AG08396 (cell line): ENCODE results near the gene ALDH3A2.
"Not testable (repeated sequence)": the region's sequence is repeated elsewhere in the genome, so short reads cannot be mapped to it uniquely, and the experiment has no call there.

ENCODE experiments used
- DNase-seq: peaks from one replicate; pipeline ENCODE4 v3.0.0; 2012; ENCODE audit warnings: low spot score, mixed read lengths

Gene ALDH3A2

DNA sequence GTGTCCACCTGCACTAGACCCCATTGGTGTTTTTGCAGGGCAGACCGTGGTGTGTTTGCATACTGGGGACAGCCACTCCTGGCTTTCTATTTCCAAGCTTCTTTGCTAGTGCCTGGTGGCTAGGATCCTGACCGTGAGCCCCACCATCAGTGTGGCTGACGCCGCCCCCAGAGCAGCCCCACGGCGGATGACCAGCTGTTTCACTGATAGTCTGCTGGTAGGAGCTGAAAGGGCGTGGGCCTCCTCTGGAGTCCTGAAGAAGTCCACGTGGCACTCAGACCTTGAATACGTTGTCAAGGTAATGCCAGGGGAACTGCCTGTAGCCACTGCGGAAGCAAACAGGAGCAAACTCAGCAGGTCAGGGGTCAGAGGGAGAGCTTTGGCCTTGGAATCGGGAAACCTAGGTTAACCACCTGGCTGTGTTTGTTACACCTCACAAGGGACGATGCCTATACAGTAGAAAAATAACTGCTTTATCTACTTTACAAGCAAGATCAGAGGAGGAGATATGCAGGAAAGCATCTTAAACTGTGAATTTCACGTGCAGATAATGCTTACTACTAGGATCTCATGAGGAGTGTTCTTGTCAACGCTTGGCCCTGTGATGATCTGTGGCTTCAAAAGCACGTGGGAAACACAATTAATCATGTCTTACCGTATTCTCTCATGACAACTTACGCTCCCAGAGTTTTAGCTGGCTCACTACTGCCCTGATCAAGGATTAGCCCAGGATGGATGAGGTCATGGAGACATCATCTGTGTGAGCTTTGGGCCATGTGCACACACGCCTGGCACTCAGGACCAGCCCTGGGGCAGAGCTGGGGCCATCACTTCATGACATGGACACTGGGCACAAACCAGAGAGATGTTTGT lies 30.3 kb downstream of the ALDH3A2 start:
- no peak for DNase-seq

- DNase-seq, result no peak
Measured at GRCh38 chr17:19683117-19683516, 34.6 kb downstream of the ALDH3A2 start.

- not testable (repeated sequence) for DNase-seq
Measured at GRCh38 chr17:19684909-19685580, 36.5 kb downstream of the ALDH3A2 start.

GRCh38 chr17:19686400-19687090 lies 38.0 kb downstream of the ALDH3A2 start:
- no peak for DNase-seq

DNA sequence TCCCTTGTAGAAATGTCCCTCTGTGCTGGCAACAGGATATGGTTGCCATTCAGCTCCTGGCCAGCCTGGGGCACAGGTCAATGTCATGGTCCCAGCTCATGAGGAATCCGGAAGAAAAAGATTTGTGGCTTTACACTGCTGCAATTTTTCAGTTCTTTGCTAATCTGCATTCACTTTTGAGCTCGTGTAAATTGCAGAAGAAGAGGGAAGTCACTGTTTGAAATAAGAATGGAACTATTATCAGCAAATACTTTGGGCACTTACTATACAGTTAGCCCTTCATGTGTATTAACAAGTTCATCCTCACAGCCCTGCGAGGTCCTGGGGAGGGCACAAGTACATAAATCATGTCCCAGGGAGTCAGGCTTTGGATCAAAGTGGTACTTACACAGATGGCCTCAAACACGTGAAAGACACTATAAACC lies 53.7 kb downstream of the ALDH3A2 start:
- no peak for DNase-seq

- DNase-seq, result peak; percentile 17
Measured at GRCh38 chr17:19703106-19703827, 54.7 kb downstream of the ALDH3A2 start.

DNA sequence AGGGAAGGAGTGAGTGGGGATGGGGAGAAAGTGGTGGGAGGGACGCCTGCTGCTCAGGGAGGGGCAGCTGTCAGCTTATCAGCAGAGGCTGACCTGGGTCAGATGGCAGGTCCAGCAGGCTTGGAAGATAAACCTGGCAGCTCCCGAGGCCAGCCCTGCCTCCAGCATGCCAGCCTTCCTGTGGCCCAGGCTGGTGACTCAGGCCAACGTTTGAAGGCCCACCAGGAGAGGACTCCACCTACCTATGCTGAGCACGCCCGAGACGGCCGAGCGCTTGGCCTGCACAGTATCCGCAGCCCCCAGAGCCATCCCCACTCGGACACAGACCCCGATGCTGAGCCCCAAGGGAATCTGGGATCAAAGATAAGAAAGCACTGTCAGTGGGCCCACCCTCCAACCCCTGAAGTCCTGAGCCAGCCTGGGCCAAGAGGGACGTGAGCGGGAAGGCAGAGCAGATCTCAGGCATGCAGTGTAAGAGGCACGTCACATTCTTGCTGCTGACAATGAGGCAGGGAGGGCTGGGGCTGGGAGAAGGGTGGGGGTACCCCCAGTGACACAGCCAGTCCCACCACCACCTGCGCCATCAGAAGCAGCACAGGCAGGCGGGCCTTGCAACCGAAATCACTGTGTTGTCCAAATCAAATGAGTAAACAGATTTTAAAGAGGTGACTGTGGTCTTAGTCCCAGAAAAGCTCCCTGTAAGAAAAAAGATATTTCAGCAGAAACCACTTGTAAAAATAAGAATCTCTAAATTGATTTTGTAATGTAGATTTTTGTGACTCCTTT lies 55.5 kb downstream of the ALDH3A2 start:
- DNase-seq, result no peak

DNA sequence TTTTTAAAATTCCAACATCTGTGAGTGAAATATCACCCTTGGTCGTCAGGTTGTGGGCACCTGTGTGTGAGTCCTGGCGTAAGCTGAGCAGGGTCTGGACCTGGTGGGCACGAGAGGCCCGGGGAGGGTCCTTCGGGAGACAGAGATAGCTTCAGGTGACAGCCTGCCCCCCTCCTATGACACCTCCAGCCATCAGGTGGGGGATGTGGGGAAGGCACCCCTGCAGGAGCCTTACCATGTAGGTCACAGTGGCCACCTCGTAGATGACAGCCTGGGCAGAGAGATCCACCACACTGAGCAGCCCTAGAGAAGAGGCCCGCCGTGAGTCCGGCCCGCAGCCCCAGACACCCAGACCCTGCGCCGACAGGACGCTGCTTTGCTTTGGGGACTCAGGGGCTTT lies 56.6 kb downstream of the ALDH3A2 start:
- no peak for DNase-seq

DNA sequence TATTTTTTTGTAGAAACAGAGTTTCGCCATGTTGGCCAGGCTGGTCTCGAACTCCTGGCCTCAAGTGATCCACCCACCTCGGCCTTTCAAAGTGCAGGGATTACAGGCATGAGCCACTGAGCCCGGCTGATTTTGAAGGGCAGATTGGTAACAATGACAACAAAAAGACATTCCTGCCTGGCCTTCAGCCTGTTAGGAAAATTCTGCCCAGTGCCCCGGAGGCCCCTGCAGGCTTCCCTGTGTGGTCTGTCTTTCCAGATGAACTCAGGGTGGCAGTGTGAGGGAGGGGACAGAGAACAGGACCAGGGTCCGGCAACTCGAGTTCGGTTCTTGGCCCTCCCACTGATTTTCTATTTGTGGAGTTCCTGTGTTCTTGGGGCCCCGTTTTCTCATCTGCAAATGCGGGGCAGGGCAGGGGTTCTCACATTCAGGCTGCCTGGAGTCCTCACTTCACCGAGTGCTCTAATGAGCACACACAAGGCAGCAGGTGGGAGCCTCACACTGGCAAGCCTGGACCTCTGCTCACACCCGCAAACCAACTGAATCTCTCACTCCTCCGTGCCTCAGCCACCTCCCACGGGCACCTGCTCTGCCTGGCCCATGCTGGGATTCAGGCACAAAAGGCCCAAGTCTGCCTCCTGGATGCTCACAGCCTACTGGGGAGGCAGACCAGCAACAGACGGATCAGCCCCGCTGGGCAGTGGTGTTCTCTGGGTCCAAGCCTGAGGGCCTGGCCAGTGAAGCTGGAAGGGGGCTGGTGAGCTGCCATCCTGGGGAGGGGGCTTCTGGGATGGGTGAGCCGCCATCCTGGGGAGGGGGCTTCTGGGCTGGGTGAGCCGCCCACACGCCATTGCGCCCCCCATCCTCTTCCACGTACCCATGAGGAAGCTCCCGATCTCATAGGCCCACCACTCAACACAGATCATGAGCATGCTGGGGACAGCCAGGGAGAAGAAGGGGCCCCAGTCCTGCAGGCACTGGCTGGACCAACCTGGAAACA lies 57.5 kb downstream of the ALDH3A2 start:
- DNase-seq, result no peak

DNA sequence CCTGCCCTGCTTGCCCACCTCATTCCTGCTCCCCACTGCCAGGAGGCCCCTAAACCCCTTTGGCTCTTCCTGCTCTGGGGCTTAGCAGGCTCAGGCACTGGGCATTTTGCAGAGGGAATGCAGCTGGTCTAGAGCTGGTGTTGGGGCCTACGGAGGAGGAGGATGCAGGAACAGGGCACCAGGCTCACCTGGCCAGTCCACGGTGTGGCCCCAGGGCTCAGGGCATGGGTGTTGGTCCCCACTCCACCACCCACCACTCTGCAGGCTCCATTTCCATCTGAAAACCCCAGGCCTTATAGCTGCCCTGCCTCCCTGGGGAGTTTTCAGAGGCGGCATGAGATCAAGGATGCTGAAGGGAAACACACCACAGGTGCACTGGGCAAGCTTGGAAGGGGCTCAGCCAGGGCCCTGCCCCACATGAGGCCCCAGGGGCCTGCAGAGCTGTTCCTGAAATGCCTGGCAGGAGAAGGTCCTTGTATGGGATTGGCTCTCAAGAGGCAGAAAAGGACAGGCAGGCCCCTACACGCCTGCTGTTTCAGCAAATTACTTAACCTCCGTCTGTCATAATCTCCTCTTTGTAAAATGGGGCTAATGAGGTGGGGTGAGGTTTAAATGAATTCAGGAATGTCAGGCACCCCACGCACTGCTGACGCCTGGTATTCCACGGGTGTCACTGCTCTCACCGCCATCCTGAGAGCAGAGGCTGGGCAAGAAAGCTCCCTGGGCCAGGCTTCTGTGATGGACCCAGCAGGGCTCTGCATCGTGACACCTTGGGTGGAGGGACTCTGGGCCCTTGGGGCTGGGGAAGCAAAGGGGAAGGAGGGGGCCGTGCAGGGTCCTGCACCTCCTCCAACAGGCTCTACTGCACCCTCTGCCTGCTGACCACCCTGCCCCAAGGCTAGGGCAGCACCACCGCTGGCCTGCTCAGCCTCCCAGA lies 58.5 kb downstream of the ALDH3A2 start:
- DNase-seq, result peak; percentile 16

DNA sequence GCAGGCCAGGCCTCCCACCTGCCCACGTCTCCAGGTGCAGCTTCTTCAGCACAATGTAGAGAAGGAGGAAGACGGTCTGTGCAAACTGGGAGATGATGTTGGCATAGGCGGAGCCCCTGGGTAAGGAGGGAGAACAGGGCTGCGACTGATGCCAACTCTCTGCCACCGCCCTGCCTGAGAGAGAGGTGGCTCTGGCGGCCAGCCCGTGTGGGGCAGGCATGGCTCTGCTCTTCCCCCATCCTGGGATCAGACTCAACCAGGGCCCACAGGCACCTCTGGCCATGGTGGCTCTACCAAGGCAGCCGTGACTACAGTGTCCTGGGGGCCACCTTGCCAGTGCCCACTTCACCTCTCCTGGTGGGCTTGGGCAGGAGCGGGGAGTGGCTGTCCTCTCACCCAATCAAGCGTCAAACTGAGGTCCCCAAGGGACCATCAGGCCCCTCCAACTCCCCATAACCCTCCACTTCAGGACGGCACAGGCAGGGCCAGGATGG lies 59.2 kb downstream of the ALDH3A2 start:
- no peak for DNase-seq

GRCh38 chr17:19708431-19709175 lies 60.1 kb downstream of the ALDH3A2 start:
- no peak for DNase-seq

DNA sequence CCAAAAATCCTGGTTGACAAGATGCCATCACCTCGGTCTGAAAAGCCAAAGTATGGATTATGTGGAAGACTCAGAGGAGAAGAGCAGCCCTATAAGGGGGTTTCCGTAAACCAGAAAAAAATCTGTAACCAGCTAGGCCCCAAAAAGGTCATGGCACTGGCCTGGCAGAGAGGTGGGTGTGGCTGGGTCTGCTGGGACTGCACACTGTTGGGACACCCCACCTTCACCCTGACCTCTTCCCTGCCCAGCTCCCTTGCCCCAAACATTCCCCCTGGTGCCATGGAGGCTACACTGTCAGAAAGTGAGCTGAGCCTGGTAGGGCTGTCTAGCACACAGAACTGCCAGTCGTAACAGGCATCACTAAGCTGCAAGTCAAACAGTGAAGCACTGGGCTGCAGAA lies 61.3 kb downstream of the ALDH3A2 start:
- no peak for DNase-seq

- DNase-seq, result no peak
Measured at GRCh38 chr17:19712436-19713004, 64.0 kb downstream of the ALDH3A2 start.

- no peak for DNase-seq
Measured at GRCh38 chr17:19713462-19713861, 64.9 kb downstream of the ALDH3A2 start.

DNA sequence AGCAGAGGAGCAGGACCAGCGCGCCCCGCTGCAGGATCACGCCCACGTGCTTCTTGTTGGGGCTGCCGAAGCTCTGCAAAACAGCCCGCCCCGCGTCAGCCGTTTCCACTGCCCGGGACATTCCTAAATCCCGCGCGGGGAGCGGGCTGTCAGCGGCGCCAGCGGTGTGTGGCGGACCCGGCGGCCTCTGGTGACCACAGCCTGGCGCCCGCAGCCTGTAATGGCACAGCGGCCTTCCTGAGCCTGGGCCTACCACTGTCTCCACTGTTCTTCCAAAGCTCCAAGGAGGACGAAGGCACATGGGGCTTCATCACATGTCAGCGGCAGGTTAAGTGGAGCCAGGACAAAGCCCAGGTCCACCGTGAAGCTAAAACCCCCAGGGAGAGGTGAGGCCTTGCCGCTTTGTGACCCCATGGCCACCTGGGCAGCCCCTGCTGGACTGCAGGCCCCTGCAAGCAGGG lies 65.4 kb downstream of the ALDH3A2 start:
- no peak for DNase-seq
